Measurements from ENCODE around the gene SPO11.

- TF ChIP-seq POLR2AphosphoS5 (IDR thresholded peaks at IDR 0.05; ENCODE audit: low read depth) (no peak), REST (IDR thresholded peaks at IDR 0.05; ENCODE audit: unreplicated experiment) (no peak), EZH2 (IDR thresholded peaks at IDR 0.05; ENCODE audit: low read depth, unreplicated experiment) (no peak), EZH2phosphoT487 (IDR thresholded peaks at IDR 0.05; ENCODE audit: unreplicated experiment) (no peak), CREB1 (CRISPR knock-in tag; IDR thresholded peaks at IDR 0.05; ENCODE audit: low read depth) (no peak), ETS1 (IDR thresholded peaks at IDR 0.05) (no peak), ZNF114 (CRISPR knock-in tag; IDR thresholded peaks at IDR 0.05) (no peak), JUNB (IDR thresholded peaks at IDR 0.05; ENCODE audit: unreplicated experiment) (no peak), ZNF462 (CRISPR knock-in tag; IDR thresholded peaks at IDR 0.05) (no peak), ZNF331 (CRISPR knock-in tag; IDR thresholded peaks at IDR 0.05; ENCODE audit: low read depth) (no peak), STAT1 (IDR thresholded peaks at IDR 0.05; ENCODE audit: unreplicated experiment) (no peak)
- TF ChIP-seq, protein P1, sequence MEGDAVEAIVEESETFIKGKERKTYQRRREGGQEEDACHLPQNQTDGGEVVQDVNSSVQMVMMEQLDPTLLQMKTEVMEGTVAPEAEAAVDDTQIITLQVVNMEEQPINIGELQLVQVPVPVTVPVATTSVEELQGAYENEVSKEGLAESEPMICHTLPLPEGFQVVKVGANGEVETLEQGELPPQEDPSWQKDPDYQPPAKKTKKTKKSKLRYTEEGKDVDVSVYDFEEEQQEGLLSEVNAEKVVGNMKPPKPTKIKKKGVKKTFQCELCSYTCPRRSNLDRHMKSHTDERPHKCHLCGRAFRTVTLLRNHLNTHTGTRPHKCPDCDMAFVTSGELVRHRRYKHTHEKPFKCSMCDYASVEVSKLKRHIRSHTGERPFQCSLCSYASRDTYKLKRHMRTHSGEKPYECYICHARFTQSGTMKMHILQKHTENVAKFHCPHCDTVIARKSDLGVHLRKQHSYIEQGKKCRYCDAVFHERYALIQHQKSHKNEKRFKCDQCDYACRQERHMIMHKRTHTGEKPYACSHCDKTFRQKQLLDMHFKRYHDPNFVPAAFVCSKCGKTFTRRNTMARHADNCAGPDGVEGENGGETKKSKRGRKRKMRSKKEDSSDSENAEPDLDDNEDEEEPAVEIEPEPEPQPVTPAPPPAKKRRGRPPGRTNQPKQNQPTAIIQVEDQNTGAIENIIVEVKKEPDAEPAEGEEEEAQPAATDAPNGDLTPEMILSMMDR (conservative IDR thresholded peaks at IDR 0.05; ENCODE audit: low read depth in 2 of 2) = no peak
These were observed 55.6 kb downstream of the SPO11 start for GRCh38 chr20:57384953-57385761.

Measured in GM23338 (cell line).